Measurements from ENCODE around the gene CYP27B1.

The CYP27B1 gene

GRCh38 chr12:57753756-57754337 lies 13.0 kb downstream of the CYP27B1 start:
- TF ChIP-seq FOXP2 (optimal IDR thresholded peaks at IDR 0.05; ENCODE audit: borderline replicate concordance, extremely low read depth, extremely low read length, insufficient read depth) (no peak), REST (IDR thresholded peaks at IDR 0.05; ENCODE audit: insufficient read depth in 1 of 2, low read depth in 2 of 2, low read length in 2 of 2) (no peak), SIN3A (IDR thresholded peaks at IDR 0.05; ENCODE audit: borderline replicate concordance, insufficient read depth, low read length) (no peak), TAF1 (IDR thresholded peaks at IDR 0.05; ENCODE audit: borderline replicate concordance, insufficient read depth, low read length) (no peak), POLR2AphosphoS5 (IDR thresholded peaks at IDR 0.05; ENCODE audit: low read depth, low read length) (no peak)

GRCh38 chr12:57752668-57753000 lies 14.2 kb downstream of the CYP27B1 start:
- TF ChIP-seq POLR2AphosphoS5 (IDR thresholded peaks at IDR 0.05; ENCODE audit: low read depth, low read length) (no peak), TAF1 (IDR thresholded peaks at IDR 0.05; ENCODE audit: borderline replicate concordance, insufficient read depth, low read length) (no peak), FOXP2 (optimal IDR thresholded peaks at IDR 0.05; ENCODE audit: borderline replicate concordance, extremely low read depth, extremely low read length, insufficient read depth) (no peak)

- 0 out of 4 replicates have a peak, but pooled peaks of 1 of the 2 experiments have one; percentile 40 for TF ChIP-seq REST (IDR thresholded peaks at IDR 0.05; ENCODE audit: insufficient read depth in 1 of 2, low read depth in 2 of 2, low read length in 2 of 2)
- peak; percentile 84; the same call in 1 of the 2 replicates for TF ChIP-seq TAF1 (IDR thresholded peaks at IDR 0.05; ENCODE audit: borderline replicate concordance, insufficient read depth, low read length)
- TF ChIP-seq FOXP2 (optimal IDR thresholded peaks at IDR 0.05; ENCODE audit: borderline replicate concordance, extremely low read depth, extremely low read length, insufficient read depth) = no peak
- TF ChIP-seq SIN3A (IDR thresholded peaks at IDR 0.05; ENCODE audit: borderline replicate concordance, insufficient read depth, low read length) = peak; percentile 82; the same call in 1 of the 2 replicates
- peak; percentile 88 for TF ChIP-seq POLR2AphosphoS5 (IDR thresholded peaks at IDR 0.05; ENCODE audit: low read depth, low read length)
Measured at GRCh38 chr12:57751788-57752667, 14.8 kb downstream of the CYP27B1 start, which contains the start of gene CDK4. Gene CDK4, minus strand, starts transcription at chr12:57752310. Its CDS starts 593 bp downstream, at chr12:57751717.

- TF ChIP-seq TAF1 (IDR thresholded peaks at IDR 0.05; ENCODE audit: borderline replicate concordance, insufficient read depth, low read length) = no peak
- no peak for TF ChIP-seq POLR2AphosphoS5 (IDR thresholded peaks at IDR 0.05; ENCODE audit: low read depth, low read length)
- TF ChIP-seq FOXP2 (optimal IDR thresholded peaks at IDR 0.05; ENCODE audit: borderline replicate concordance, extremely low read depth, extremely low read length, insufficient read depth) = no peak
- TF ChIP-seq SIN3A (IDR thresholded peaks at IDR 0.05; ENCODE audit: borderline replicate concordance, insufficient read depth, low read length) = no peak
- TF ChIP-seq REST (IDR thresholded peaks at IDR 0.05; ENCODE audit: insufficient read depth in 1 of 2, low read depth in 2 of 2, low read length in 2 of 2) = no peak
Measured at GRCh38 chr12:57751432-57751787, 15.5 kb downstream of the CYP27B1 start.

GRCh38 chr12:57750561-57751431 lies 16.1 kb downstream of the CYP27B1 start:
- TF ChIP-seq SIN3A (IDR thresholded peaks at IDR 0.05; ENCODE audit: borderline replicate concordance, insufficient read depth, low read length) (no peak), FOXP2 (optimal IDR thresholded peaks at IDR 0.05; ENCODE audit: borderline replicate concordance, extremely low read depth, extremely low read length, insufficient read depth) (no peak), TAF1 (IDR thresholded peaks at IDR 0.05; ENCODE audit: borderline replicate concordance, insufficient read depth, low read length) (no peak), REST (IDR thresholded peaks at IDR 0.05; ENCODE audit: insufficient read depth in 1 of 2, low read depth in 2 of 2, low read length in 2 of 2) (no peak), POLR2AphosphoS5 (IDR thresholded peaks at IDR 0.05; ENCODE audit: low read depth, low read length) (no peak; the same call in 1 of the 2 replicates)

All from PFSK-1 (cell line).